NCI-H2107 treated with DMSO at 0.1 percent for 48 hours (cell line): ENCODE data around the gene RB1.
"Not testable (repeated sequence)": the region's sequence is repeated elsewhere in the genome, so short reads cannot be mapped to it uniquely, and the experiment has no call there.

Experiments
- DNase-seq: peaks from one replicate; lab custom pipeline; 2025; ENCODE audit not compliant: unreplicated experiment; lab: John Stamatoyannopoulos, UW

Gene RB1

DNA sequence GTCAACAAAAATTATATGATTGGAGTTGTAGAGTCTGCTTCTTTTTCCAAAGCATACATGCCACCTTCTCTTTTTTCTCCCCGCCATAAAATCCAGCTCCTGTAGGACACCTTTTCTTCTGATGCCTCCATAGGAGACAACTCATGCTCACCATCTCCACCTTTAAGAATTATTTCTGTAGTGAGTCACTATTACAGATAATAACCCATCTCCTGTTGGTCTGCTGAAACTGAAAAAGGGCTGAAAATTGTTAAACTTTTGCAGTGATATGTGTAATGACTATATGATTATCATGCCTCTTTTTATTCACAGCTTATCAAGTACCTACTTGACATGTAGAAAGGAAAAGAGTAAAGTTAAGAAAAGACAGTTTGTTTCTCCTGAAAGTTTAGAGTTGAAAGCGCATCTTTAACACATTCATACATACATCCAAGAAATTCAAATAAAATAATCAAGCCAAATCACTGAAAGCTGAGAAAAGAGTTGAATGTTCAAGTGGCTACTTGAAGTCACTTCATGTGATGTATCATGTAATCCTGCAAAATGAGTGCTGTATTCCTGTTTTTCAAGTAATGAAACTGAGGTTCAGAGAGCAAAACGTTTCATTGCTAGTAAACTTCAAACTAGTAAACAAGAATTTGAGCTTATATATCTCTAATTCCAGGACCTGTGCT lies 144.9 kb downstream of the RB1 start:
- DNase-seq, result no peak

DNA sequence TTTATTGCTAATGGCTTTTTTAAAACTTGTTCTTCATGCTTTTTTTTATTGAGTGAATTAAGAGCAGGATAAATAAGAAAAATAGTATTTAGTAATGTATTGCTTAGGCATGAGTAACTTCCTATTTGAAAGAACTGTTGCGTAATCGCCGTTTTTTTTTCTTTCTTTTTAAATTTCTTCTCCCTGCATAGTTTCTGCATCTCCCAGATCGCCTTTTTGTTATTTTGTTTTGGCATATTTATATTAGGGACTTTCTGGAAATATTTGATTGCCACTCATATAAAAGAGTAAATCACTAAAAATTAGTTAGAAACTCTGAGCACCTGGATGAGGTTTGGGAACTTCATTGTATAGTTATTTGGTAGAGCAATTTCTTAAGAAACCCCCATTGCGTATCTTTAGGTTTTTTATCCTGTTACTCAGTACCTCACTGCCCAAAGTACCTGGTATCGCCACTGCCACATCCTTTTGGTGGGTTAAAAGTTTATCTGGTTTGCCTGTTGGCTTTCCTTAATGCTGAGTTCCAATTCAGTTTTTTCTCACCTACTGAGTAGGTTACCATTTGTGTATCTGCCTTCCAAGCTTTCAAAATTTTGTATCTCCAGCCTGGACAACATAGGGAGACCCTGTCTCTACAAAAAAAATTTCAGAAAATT lies 145.5 kb downstream of the RB1 start:
- no peak for DNase-seq

DNA sequence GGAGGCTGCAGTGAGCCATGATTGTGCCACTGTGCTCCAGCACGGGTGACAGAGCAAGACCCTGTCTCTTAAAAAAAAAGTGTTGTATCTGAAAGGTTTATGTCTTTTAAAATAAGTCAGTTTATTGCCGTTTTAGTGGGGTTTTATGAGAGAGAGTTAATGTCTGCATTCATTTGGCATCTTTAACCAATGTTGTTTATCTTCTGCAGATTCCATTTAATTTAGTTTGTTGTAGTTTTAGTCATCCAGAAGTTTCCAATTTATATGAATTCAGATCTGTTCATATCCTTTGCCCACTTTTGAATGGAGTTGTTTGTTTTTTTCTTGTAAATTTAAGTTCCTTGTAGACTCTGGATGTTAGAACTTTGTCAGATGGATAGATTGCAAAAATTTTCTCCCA lies 146.1 kb downstream of the RB1 start:
- DNase-seq, result no peak

- not testable (repeated sequence) for DNase-seq
Observed at GRCh38 chr13:48451196-48451595, 147.6 kb downstream of the RB1 start.

DNA sequence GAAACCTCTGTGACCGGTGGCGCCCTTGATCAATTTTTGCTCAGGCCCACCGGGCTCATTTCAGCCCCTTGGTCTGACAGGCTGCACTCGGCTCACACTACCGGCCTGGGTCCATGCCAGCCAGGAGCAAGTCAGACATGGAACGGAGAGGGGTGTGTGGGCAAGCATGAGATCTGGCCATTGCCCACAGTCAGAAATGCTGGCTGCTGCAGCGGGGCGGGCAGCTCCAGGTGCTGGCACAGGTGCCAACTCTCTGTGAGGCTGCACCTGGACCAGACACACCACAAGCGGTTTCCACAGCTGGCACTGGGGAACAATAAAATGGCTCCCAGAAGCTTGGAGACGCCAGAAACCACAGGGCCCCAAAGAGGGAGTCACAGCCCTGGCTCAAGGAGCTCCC lies 153.0 kb downstream of the RB1 start:
- no peak for DNase-seq

DNA sequence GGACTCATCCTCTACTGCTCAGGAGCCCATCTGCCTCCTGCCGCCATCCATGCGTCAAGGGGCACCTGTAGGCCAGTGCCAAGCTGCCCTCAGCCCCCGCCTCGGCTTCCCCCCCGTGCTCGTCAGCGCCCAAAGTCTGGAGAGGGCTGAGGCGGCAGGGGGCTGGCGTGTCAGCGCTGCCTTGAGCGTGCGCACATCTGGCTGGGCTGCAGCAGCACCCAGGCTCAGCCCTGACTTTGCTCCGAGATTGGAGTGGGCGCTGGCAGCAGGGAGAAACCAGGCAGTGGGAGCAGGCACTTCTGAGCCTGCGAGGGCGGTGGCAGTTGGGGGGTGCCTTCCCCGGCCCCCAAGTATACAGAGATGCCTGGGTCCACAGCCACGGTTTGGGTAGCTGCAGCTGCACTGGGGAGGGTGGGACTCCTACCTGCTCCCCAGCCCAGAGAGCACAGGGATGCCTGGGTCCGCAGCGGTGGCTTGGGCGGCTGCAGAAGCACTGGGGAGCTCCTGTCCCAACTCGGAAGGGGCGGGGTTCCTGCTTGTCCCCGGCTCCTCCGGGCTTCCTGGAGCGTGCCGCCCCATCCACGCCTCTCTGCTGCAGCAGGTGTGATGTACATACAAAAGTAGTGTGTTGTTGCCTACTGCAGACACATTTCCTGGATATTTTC lies 154.2 kb downstream of the RB1 start:
- DNase-seq, result no peak

DNA sequence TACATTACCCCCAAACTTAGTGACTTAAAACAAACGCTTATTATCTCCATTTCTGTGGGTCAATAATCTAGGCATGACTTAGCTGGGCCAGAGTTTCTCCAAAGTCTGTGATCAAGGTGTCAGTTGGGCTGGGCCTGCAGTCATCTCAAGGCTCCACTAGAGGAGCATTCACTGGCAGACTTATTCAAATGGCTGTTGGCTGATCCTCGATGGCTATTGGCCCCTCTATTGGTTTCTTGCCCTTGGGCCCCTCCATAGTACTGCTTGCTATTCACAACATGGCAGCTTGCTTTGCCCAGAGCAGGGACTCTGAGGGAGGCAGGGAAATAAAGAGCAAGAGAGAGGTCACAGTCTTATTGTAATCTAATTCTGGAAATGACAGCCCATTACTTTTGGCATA lies 171.7 kb downstream of the RB1 start:
- no peak for DNase-seq

GRCh38 chr13:48476215-48476614 lies 172.7 kb downstream of the RB1 start:
- no peak for DNase-seq

- DNase-seq, result no peak
Observed at GRCh38 chr13:48476686-48477085, 173.1 kb downstream of the RB1 start.

DNA sequence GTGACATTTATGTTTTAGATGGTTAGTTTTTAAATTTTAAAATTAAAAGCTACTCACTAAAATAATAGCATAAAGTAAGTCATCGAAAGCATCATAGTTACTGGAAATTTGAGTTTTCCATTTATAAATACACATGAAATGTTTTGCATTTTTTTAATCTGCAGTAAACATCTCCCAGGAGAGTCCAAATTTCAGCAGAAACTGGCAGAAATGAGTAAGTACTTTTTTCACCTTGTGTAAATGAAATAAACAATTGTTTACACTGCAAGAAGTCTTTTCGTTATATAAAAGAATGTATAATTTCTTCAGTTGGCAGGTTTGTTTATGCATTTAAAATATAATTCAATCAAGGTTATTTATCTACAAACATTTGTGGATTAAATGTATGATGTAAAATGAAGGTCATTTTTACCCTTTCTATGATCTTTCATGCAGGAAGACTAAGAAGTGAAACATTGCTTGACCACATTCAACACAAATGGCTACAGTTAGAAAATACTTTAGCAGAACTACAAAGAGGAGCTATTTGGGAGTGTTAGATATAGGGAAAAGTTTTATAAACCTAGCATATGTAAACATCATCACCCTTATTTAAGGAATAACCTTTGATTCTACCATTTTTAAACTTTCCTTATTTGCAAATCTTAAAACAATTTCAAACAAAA lies 173.8 kb downstream of the RB1 start:
- no peak for DNase-seq

DNA sequence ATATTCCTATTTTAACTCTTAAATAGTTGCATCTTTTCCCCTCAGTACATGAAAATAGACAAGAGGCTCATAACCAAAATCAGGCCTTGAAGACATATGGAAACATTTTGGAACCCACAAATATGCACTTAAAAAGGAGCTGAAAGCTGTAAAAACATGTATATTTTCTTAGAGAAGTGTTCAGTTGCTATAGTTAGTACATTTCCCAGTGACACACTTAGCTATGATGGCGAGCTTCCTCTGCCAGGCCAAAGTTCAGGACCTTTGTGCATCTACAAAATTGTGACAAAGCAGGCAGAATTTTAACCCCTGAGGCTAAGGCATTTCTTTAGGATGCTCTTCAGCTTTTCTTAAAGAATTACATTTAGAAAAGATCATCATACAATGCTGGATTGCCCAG lies 174.8 kb downstream of the RB1 start:
- no peak for DNase-seq

- DNase-seq, result no peak
Observed at GRCh38 chr13:48483575-48483974, 180.0 kb downstream of the RB1 start.

- no peak for DNase-seq
Observed at GRCh38 chr13:48485432-48485831, 181.9 kb downstream of the RB1 start.

- DNase-seq, result no peak
Observed at GRCh38 chr13:48486362-48486761, 182.8 kb downstream of the RB1 start.

GRCh38 chr13:48486836-48487235 lies 183.3 kb downstream of the RB1 start:
- DNase-seq, result no peak

GRCh38 chr13:48487968-48488367 lies 184.4 kb downstream of the RB1 start:
- DNase-seq, result no peak

DNA sequence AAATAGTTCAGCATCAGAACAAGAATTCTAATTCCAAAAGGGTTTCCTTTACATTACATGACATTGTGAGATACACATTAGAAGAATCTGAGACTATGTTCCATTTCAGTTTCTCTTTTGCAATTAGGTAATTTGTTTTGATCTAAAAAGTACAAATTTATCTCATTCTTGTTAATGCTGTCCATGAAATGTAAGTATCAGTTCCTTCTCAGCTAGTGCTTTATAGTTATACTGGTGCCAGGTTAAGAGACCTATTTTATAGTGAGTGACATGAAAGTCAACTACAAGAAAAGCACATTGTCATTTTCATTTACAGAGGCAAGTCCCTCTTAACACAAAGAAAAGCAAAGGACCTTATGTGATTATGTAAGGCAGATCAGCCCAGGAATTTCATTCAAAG lies 185.4 kb downstream of the RB1 start:
- no peak for DNase-seq

- no peak for DNase-seq
Observed at GRCh38 chr13:48489666-48490065, 186.1 kb downstream of the RB1 start.

DNA sequence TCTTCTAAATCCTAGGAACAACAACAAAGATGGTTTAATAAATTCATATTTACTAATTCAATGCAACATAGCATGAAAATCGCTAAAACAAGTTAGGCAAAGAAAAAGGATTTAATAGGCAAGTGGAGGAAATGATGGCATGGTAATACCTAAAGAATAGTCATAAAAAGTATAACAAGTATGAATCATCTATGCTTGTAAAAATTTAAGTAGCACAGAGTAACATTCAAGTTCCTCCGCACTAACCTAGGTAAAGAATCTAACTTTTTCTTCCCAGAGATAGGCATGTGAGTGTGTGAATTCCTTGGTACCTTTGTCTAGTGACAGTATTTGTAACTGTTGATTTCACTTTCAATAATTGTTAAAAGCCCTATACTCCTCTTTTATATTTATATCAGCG lies 186.7 kb downstream of the RB1 start:
- DNase-seq, result no peak

DNA sequence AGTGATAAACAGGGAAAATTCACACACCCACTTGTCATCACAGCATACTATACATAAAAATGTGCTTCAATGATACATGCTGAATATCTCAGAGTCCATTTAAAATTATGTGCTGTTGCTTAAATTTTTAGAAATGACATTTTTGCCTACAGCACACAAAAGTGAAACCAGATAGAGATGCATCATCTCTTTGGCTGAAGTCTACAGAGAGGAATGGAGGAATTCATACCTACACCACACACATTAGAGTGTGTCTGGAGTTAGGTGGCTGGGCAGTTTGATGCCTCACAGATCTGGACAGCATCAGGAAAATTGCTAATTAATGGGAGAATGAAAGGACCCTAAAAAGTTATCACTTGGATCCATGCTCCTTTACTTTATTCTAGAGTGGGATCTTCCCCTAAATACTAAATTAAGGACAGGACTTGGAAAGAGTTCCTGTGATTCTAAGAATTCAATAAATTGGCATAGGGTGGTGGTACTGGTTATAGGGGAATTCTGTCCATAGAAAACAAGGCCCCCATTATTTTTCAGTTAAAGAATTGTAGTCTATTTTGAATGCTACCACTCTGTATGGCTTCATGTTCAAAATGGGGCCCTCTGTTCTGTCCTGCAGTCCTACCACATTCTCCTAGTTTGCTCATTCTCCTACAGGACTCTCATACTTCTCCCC lies 188.0 kb downstream of the RB1 start:
- DNase-seq, result no peak

DNA sequence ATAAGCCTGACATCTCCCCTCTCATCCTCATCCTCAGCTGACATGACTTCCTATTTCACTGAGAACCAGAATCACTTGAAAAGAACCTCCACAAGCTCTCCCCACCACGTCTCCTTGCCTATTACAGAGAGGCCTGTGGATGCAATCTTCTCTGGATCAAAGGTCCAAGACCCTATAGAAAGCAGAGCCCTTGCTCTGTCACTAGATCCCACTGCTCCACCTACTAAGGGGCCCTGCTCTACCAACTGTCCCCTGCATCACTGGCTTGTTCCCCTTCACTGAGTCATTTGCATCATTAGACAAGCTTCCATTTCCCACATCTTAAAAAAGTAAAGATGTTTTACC lies 188.5 kb downstream of the RB1 start:
- no peak for DNase-seq
